PC-9 (cell line): Measurements from ENCODE around the gene FNIP2. TPM values are rescaled to one million over a fixed set of nuclear protein-coding genes. Genes with fewer than 3 reads are reported as not detected.
A peak's percentile ranks its signal among the peaks of the same experiment; 100 is the strongest.

Experiments used
- BruUV-seq: library from RNA; stranded (reverse); fragments of 400-500 nt; replicated peaks from 2 replicates; lab custom pipeline; 2021; lab: Mats Ljungman, UMichigan
- CTCF ChIA-PET: fragments of 300-600 bp; sonication (Branson Sonifier 250); formaldehyde crosslinking; loops from one replicate; lab custom pipeline; 2022; ENCODE audit warnings: antibody characterized with exemption; lab: Charles Lee
- POLR2A ChIA-PET: fragments of 300-600 bp; sonication (Branson Sonifier 250); formaldehyde crosslinking; loops from one replicate; lab custom pipeline; 2022; ENCODE audit warnings: antibody characterized with exemption; ENCODE audit not compliant: unreplicated experiment; lab: Charles Lee
- DNase-seq, 2 experiments: peaks; one replicate each; pipeline versions ENCODE4 v3.0.0 to v3.0.0-alpha.2; 2015 to 2022; ENCODE audit warnings: mixed read lengths in 1 of 2
- H2AFZ ChIP-seq: fragments of 200-600 bp; sonication (generic); 2 replicates; pipeline ENCODE4 v1.8.1; 2017; ENCODE audit warnings: antibody characterized with exemption
- H3F3A ChIP-seq: fragments of 200-600 bp; sonication (generic); 2 replicates; pipeline ENCODE4 v1.8.1; 2017; ENCODE audit warnings: antibody characterized with exemption, mild to moderate bottlenecking, low read depth; ENCODE audit not compliant: insufficient read depth
- H3K27ac ChIP-seq: fragments of 200-600 bp; sonication (generic); 2 replicates; pipeline ENCODE4 v1.6.1; 2016; ENCODE audit warnings: mixed run types
- H3K27me3 ChIP-seq: fragments of 200-600 bp; sonication (generic); 2 replicates; pipeline ENCODE4 v1.6.1; 2016; ENCODE audit warnings: low read depth, mixed run types; ENCODE audit not compliant: insufficient read depth
- H3K36me3 ChIP-seq: fragments of 200-600 bp; sonication (generic); 2 replicates; pipeline ENCODE4 v1.6.1; 2016; ENCODE audit warnings: low read depth, mixed run types
- H3K4me1 ChIP-seq: fragments of 200-600 bp; sonication (generic); replicated peaks from 2 replicates; pipeline ENCODE4 v1.6.1; 2016; ENCODE audit warnings: mixed run types; ENCODE audit not compliant: insufficient read depth
- H3K4me2 ChIP-seq: fragments of 200-600 bp; sonication (generic); 2 replicates; pipeline ENCODE4 v1.6.1; 2017; ENCODE audit warnings: mixed run types
- H3K4me3 ChIP-seq: fragments of 200-600 bp; sonication (generic); 2 replicates; pipeline ENCODE4 v1.6.1; 2016; ENCODE audit warnings: mixed run types
- H3K79me2 ChIP-seq: fragments of 200-600 bp; sonication (generic); 2 replicates; pipeline ENCODE4 v1.6.1; 2017; ENCODE audit warnings: low read depth, mixed run types
- H3K9me2 ChIP-seq: fragments of 200-600 bp; sonication (generic); 2 replicates; pipeline ENCODE4 v1.8.1; 2017; ENCODE audit warnings: mild to moderate bottlenecking; ENCODE audit not compliant: insufficient read depth
- H3K9me3 ChIP-seq: fragments of 200-600 bp; sonication (generic); 2 replicates; pipeline ENCODE4 v1.8.1; 2016; ENCODE audit warnings: low read depth; ENCODE audit not compliant: insufficient read depth
- H4K20me1 ChIP-seq: fragments of 200-600 bp; sonication (generic); 2 replicates; pipeline ENCODE4 v1.8.1; 2017; ENCODE audit not compliant: insufficient read depth
- EZH2 ChIP-seq: fragments of 200-600 bp; sonication (generic); IDR thresholded peaks from 2 replicates; pipeline ENCODE4 v1.8.0; 2017; ENCODE audit warnings: antibody characterized with exemption, low read depth
- intact Hi-C: fragments of 100-400 bp; cut with micrococcal nuclease; formaldehyde crosslinking; loops from one replicate; pipeline ENCODE4 v1.10.0; 2022; ENCODE audit not compliant: unreplicated experiment
- total RNA-seq: library from RNA; stranded (reverse); gene quantifications from 2 replicates; pipeline ENCODE4 v1.2.3, GENCODE V29; 2021
- TF ChIP-seq, protein P1 (sequence below): fragments of 200-600 bp; sonication (generic); conservative IDR thresholded peaks from 2 replicates; pipeline ENCODE4 v1.6.1; 2017; ENCODE audit warnings: mixed run types, antibody characterized with exemption, mild to moderate bottlenecking, moderate library complexity

The FNIP2 gene
- total RNA-seq, 1 experiment from 2014 or later: 2.5 TPM

DNA sequence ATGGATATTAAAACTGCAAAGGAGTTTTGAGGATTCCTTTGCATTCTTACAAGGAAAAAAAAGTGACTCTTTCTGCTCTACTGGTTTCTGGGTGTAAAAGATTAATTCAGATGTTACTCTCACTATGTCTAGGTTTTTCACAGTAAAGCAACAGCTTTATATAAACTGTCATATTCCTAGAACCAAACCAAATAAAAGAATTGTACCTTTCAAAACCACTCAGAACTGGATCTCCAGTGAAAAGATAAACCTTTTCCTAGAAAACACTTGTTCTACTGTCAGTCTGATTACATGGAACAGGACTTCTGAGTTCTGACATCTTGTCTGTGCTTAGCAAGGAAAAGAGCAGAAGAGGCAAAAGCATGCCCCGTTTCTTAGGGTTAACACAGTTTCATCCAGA lies 40.6 kb upstream of the FNIP2 start:
- no peak overlapping the region for H2AFZ ChIP-seq
- POLR2A ChIA-PET: no interaction called here

DNA sequence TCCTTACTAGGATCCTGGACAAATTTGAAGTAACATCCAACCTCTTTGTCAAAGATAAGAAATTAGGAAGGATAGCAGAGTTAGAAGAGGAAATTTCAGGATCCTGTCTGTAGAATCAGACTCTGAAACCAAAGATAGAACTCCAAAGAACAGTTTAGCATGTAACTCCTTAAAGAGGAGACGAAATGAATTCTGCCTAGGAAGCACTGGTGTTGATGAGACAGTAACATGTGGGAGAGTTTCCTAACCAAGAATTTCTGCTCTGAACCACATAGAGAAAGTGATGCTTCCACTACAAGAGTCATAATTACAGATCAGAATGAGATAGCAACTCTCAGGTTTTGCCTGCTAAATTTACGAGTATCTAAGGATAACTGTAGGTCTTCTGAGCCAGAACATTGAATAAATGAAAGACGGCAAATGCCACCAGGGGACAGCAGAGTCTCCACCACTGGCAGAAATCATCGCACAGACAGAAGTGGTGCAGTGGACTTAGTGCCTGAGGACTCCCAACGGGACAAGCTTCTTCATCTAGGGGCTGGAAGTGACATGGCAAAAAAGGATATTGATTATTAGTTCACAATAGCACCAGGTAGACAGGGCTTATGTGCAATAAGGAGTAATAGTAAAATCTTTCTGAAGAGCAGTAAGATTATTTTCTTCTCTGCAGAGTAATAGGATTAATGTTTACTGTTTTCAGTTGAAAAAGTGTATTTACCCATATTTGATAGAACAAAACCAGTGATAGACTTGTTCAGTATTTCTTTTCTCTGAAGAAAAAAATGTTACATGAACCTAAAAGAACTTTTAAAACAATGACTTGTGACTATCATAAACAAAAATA lies 38.9 kb upstream of the FNIP2 start:
- Histone ChIP-seq H3K27ac (no peak overlapping the region), H3K4me3 (no peak overlapping the region), H3K4me2 (no peak overlapping the region), H3K79me2 (no peaks in the 10 kb centered on the region), H3K9me2 (no peaks in the 10 kb centered on the region; the same call in 1 of the 2 replicates), H3K4me1 (no peaks in the 10 kb centered on the region), H2AFZ (no peak overlapping the region), H3K36me3 (no peaks in the 10 kb centered on the region), H4K20me1 (no peaks in the 10 kb centered on the region), H3K27me3 (no peaks in the 10 kb centered on the region), H3K9me3 (no peaks in the 10 kb centered on the region), H3F3A (no peaks in the 10 kb centered on the region)
- ChIA-PET CTCF (interaction anchor here (0.7 kb wide), 1 partner anchor 122 kb away, joined by 3 read pairs; no protein-coding TSS in a partner anchor), POLR2A (no interaction called here)
- intact Hi-C loops: loop anchor here (1.0 to 5.0 kb wide), 4 partner anchors 121 to 717 kb away; no protein-coding TSS in a partner anchor
- BruUV-seq: no TSS peak
- peak in 1 of 2 experiments; percentile 43 for DNase-seq
- TF ChIP-seq, protein P1, sequence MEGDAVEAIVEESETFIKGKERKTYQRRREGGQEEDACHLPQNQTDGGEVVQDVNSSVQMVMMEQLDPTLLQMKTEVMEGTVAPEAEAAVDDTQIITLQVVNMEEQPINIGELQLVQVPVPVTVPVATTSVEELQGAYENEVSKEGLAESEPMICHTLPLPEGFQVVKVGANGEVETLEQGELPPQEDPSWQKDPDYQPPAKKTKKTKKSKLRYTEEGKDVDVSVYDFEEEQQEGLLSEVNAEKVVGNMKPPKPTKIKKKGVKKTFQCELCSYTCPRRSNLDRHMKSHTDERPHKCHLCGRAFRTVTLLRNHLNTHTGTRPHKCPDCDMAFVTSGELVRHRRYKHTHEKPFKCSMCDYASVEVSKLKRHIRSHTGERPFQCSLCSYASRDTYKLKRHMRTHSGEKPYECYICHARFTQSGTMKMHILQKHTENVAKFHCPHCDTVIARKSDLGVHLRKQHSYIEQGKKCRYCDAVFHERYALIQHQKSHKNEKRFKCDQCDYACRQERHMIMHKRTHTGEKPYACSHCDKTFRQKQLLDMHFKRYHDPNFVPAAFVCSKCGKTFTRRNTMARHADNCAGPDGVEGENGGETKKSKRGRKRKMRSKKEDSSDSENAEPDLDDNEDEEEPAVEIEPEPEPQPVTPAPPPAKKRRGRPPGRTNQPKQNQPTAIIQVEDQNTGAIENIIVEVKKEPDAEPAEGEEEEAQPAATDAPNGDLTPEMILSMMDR: peak; percentile 64
- no peak for TF ChIP-seq EZH2

More for the DNA sequence above, 40.6 kb upstream of the FNIP2 start:
- peaks cover 6% of the 10 kb centered on the region; the same call in 1 of the 2 replicates for H3F3A ChIP-seq
- no peaks in the 10 kb centered on the region; the same call in 1 of the 2 replicates for H3K4me1 ChIP-seq
- TF ChIP-seq, protein P1: no peak
- TF ChIP-seq EZH2: no peak
- H3K27ac ChIP-seq: no peak overlapping the region
- H3K79me2 ChIP-seq: no peaks in the 10 kb centered on the region
- BruUV-seq: no TSS peak
- H3K36me3 ChIP-seq: no peaks in the 10 kb centered on the region
- no peaks in the 10 kb centered on the region; the same call in 1 of the 2 replicates for H3K9me2 ChIP-seq
- H3K27me3 ChIP-seq: no peaks in the 10 kb centered on the region
- CTCF ChIA-PET: no interaction called here
- intact Hi-C loops: loop anchor here (5.0 kb wide), 1 partner anchor 474 kb away; no protein-coding TSS in a partner anchor
- no peak for DNase-seq
- H3K9me3 ChIP-seq: no peaks in the 10 kb centered on the region
- H3K4me2 ChIP-seq: no peak overlapping the region
- no peak overlapping the region for H3K4me3 ChIP-seq
- no peaks in the 10 kb centered on the region for H4K20me1 ChIP-seq

DNA sequence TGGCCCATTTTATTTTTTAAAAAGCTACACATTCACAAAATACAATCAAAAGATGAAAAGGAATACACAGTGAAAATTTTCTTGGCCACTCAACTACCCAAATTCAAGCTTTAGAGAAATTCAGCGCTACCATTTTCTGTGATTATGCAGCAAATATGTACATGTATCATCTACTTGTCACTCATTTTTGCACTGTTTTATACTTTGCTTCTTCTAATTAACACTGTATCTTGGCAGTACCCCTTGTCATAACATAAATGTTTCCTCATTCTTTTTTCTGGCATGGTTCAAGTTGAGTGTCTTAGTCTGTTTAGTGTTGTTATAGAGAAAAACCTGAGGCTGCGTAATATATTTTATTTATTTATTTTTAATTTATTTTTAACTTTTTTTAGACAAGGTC lies 30.0 kb upstream of the FNIP2 start:
- H3F3A ChIP-seq: no peaks in the 10 kb centered on the region
- CTCF ChIA-PET: no interaction called here
- H3K9me3 ChIP-seq: no peaks in the 10 kb centered on the region
- no peak overlapping the region for H2AFZ ChIP-seq
- no peaks in the 10 kb centered on the region for H4K20me1 ChIP-seq
- H3K27me3 ChIP-seq: no peaks in the 10 kb centered on the region
- H3K4me3 ChIP-seq: no peak overlapping the region
- DNase-seq: no peak
- intact Hi-C loops: no loop called here
- no TSS peak for BruUV-seq
- H3K27ac ChIP-seq: no peak overlapping the region
- H3K4me1 ChIP-seq: no peaks in the 10 kb centered on the region
- H3K4me2 ChIP-seq: no peak overlapping the region
- POLR2A ChIA-PET: no interaction called here
- H3K9me2 ChIP-seq: no peaks in the 10 kb centered on the region
- no peaks in the 10 kb centered on the region for H3K36me3 ChIP-seq
- TF ChIP-seq, protein P1: no peak
- no peak for TF ChIP-seq EZH2
- H3K79me2 ChIP-seq: no peaks in the 10 kb centered on the region
